CD4-positive, alpha-beta T cell (primary cell): ENCODE measurements around the gene GBA3. TPM values are rescaled to one million over a fixed set of nuclear protein-coding genes. Genes with fewer than 3 reads are reported as not detected.

Experiments
- ATAC-seq: fragments of 200-7000 bp; cut with Tn5 transposase; one replicate; pipeline ENCODE4 v1.10.0; 2022; ENCODE audit warnings: mild to moderate bottlenecking; ENCODE audit not compliant: poor library complexity
- CTCF ChIA-PET: fragments of 350-600 bp; sonication (Branson Sonifier 250); formaldehyde crosslinking; loops from one replicate; lab custom pipeline; 2021; ENCODE audit warnings: antibody characterized with exemption, inconsistent platforms; lab: Charles Lee
- POLR2A ChIA-PET: fragments of 350-600 bp; sonication (Branson Sonifier 250); formaldehyde crosslinking; loops from one replicate; lab custom pipeline; 2021; ENCODE audit warnings: antibody characterized with exemption, inconsistent platforms; lab: Charles Lee
- DNase-seq, 14 experiments: peaks; one replicate each; pipeline ENCODE4 v3.0.0-alpha.2; 2013 to 2020; ENCODE audit warnings: mixed read lengths in 2 of 14
- H3K27ac ChIP-seq, 2 donors: one replicate each; pipeline versions ENCODE4 v1.5.1 to v1.7.0; 2013; ENCODE audit warnings: low read length in 2 of 2, low read depth in 1 of 2, mild to moderate bottlenecking in 1 of 2
- H3K27me3 ChIP-seq, 2 experiments: 1 replicate in 1 of 2; 2 replicates in 1 of 2; pipeline versions ENCODE4 v1.6.1 to v1.7.0; 2013; ENCODE audit warnings: low read length in 2 of 2, control low read depth in 1 of 2, mild to moderate bottlenecking in 1 of 2, moderate library complexity in 1 of 2; ENCODE audit not compliant: insufficient read depth in 2 of 2, control insufficient read depth in 1 of 2
- H3K36me3 ChIP-seq: one replicate; pipeline ENCODE4 v1.6.1; 2013; ENCODE audit warnings: low read length, control low read depth; ENCODE audit not compliant: insufficient read depth
- H3K4me1 ChIP-seq: one replicate; pipeline ENCODE4 v1.6.1; 2013; ENCODE audit warnings: low read length, control low read depth; ENCODE audit not compliant: insufficient read depth
- H3K4me3 ChIP-seq: one replicate; pipeline ENCODE4 v1.5.1; 2013; ENCODE audit warnings: mild to moderate bottlenecking, low read length, moderate library complexity
- H3K9me3 ChIP-seq, 2 experiments: 1 replicate in 1 of 2; 2 replicates in 1 of 2; pipeline versions ENCODE4 v1.6.1 to v1.7.0; 2013; ENCODE audit warnings: low read length in 2 of 2, mild to moderate bottlenecking in 2 of 2, control low read depth in 1 of 2, moderate library complexity in 1 of 2; ENCODE audit not compliant: control insufficient read depth in 1 of 2, insufficient read depth in 1 of 2
- H3K27ac Mint-ChIP-seq: one replicate; pipeline ENCODE4 v1.8.0; 2020; ENCODE audit warnings: mixed read lengths
- H3K27me3 Mint-ChIP-seq: one replicate; pipeline ENCODE4 v1.8.0; 2021; ENCODE audit warnings: mixed read lengths
- H3K36me3 Mint-ChIP-seq: one replicate; pipeline ENCODE4 v1.8.0; 2021; ENCODE audit warnings: low read depth, mixed read lengths
- H3K4me1 Mint-ChIP-seq: one replicate; pipeline ENCODE4 v1.8.0; 2021; ENCODE audit warnings: low read depth, mixed read lengths
- H3K4me3 Mint-ChIP-seq: one replicate; pipeline ENCODE4 v1.8.0; 2020; ENCODE audit warnings: mild to moderate bottlenecking, mixed read lengths
- H3K9me3 Mint-ChIP-seq: one replicate; pipeline ENCODE4 v1.8.0; 2020; ENCODE audit warnings: mixed read lengths
- intact Hi-C, 2 experiments: fragments of 100-400 bp; cut with DNase I in 1 of 2; cut with micrococcal nuclease in 1 of 2; formaldehyde crosslinking; loops; one replicate each; pipeline versions ENCODE4 v1.15.1 to v1.9.0; 2023 to 2025; cut with DNase I, micrococcal nuclease
- total RNA-seq, 174 experiments: library from RNA in 2 of 174; stranded (reverse) in 2 of 174; gene quantifications; one replicate each; pipeline ENCODE4 v1.2.3 and lab custom pipeline; 2021 to 2026
- TF ChIP-seq, protein P1 (sequence below): fragments of 200-600 bp; IDR thresholded peaks from one replicate; pipeline ENCODE4 v1.8.0; 2022; ENCODE audit warnings: antibody characterized with exemption, mild to moderate bottlenecking

GBA3 gene
- total RNA-seq, 2 experiments from 2014 or later, result not detected

DNA sequence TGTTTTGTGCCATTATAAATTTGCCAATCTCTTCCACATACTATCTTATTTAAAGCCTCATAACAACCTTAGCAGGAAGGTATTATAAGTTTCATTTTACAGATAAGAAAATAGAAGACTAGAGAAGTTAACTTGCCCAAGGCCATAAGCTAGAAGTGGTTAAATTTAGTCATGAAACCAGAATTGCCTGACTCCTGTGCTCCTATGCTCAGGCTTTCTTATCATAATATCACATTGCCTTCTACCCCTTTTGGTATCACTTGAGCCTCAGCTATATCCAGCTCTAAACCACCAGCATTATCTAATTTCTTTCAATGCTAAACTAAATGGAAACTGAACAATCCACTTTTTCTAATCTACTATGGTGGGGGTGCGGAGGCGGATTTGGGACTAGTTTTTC lies 164.7 kb downstream of the GBA3 start:
- TF ChIP-seq, protein P1, sequence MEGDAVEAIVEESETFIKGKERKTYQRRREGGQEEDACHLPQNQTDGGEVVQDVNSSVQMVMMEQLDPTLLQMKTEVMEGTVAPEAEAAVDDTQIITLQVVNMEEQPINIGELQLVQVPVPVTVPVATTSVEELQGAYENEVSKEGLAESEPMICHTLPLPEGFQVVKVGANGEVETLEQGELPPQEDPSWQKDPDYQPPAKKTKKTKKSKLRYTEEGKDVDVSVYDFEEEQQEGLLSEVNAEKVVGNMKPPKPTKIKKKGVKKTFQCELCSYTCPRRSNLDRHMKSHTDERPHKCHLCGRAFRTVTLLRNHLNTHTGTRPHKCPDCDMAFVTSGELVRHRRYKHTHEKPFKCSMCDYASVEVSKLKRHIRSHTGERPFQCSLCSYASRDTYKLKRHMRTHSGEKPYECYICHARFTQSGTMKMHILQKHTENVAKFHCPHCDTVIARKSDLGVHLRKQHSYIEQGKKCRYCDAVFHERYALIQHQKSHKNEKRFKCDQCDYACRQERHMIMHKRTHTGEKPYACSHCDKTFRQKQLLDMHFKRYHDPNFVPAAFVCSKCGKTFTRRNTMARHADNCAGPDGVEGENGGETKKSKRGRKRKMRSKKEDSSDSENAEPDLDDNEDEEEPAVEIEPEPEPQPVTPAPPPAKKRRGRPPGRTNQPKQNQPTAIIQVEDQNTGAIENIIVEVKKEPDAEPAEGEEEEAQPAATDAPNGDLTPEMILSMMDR, result no peak
- no peak overlapping the region for H3K4me3 Mint-ChIP-seq
- no peaks in the 10 kb centered on the region for H3K9me3 Mint-ChIP-seq

DNA sequence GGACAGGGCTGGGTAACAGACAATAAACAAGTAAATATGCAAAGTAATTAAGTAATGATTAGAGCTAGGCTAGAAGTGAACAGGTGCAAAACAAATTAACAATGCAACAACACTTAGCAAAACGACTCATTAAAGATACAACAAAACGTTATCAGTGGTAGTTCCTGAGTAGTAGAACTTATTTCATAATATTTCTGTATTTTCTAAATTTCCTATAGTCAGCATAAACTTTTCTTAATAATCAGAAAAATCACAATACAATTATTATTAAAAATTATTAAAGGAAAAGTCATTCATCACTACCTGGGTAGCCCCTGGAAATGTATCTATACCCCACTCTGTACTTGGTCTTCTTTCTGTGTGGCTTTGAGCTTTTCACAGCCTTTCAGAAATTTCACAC lies 166.6 kb downstream of the GBA3 start:
- H3K9me3 ChIP-seq, result peaks cover 4 to 8% of the 10 kb centered on the region in 2 experiments
- H3K4me1 ChIP-seq, result no peaks in the 10 kb centered on the region
- no peaks in the 10 kb centered on the region for H3K27me3 Mint-ChIP-seq
- no peaks in the 10 kb centered on the region for H3K36me3 Mint-ChIP-seq
- no peak for DNase-seq
- no peak overlapping the region for H3K27ac Mint-ChIP-seq
- intact Hi-C loops, result no loop called here
- no peaks in the 10 kb centered on the region for H3K4me1 Mint-ChIP-seq
- H3K4me3 Mint-ChIP-seq, result no peak overlapping the region
- no peak overlapping the region for H3K27ac ChIP-seq
- H3K27me3 ChIP-seq, result no peaks in the 10 kb centered on the region
- no peaks in the 10 kb centered on the region for H3K9me3 Mint-ChIP-seq
- no peaks in the 10 kb centered on the region for H3K36me3 ChIP-seq
- TF ChIP-seq, protein P1, result no peak
- ATAC-seq, result no peak
- ChIA-PET POLR2A (no interaction called here), CTCF (no interaction called here)
- no peak overlapping the region for H3K4me3 ChIP-seq

More for the DNA sequence above, 164.7 kb downstream of the GBA3 start:
- ChIA-PET CTCF (interaction anchor here (0.6 kb wide), 1 partner anchor 14 kb away, joined by 4 read pairs; no protein-coding TSS in a partner anchor), POLR2A (no interaction called here)
- DNase-seq (no peak), ATAC-seq (no peak)
- no peaks in the 10 kb centered on the region for H3K4me1 ChIP-seq
- H3K9me3 ChIP-seq, result peaks cover 4 to 8% of the 10 kb centered on the region in 2 experiments
- Mint-ChIP-seq H3K27me3 (no peaks in the 10 kb centered on the region), H3K4me1 (no peaks in the 10 kb centered on the region), H3K36me3 (no peaks in the 10 kb centered on the region), H3K27ac (no peak overlapping the region)
- intact Hi-C loops, result no loop called here
- H3K27ac ChIP-seq, result no peak overlapping the region
- no peaks in the 10 kb centered on the region for H3K27me3 ChIP-seq
- H3K4me3 ChIP-seq, result no peak overlapping the region
- no peaks in the 10 kb centered on the region for H3K36me3 ChIP-seq

Other genes with a start within 250 kb of the GBA3 start
- gene ADGRA3, start 176.9 kb upstream of the GBA3 start, total RNA-seq, result 1 to 10 TPM; 2.2 to 3.1 TPM